AG20443 (cell line): ENCODE data around the gene CUEDC1.

Source experiments
- DNase-seq: peaks from one replicate; pipeline ENCODE4 v3.0.0; 2012; ENCODE audit warnings: low spot score, mixed read lengths

The CUEDC1 gene

DNA sequence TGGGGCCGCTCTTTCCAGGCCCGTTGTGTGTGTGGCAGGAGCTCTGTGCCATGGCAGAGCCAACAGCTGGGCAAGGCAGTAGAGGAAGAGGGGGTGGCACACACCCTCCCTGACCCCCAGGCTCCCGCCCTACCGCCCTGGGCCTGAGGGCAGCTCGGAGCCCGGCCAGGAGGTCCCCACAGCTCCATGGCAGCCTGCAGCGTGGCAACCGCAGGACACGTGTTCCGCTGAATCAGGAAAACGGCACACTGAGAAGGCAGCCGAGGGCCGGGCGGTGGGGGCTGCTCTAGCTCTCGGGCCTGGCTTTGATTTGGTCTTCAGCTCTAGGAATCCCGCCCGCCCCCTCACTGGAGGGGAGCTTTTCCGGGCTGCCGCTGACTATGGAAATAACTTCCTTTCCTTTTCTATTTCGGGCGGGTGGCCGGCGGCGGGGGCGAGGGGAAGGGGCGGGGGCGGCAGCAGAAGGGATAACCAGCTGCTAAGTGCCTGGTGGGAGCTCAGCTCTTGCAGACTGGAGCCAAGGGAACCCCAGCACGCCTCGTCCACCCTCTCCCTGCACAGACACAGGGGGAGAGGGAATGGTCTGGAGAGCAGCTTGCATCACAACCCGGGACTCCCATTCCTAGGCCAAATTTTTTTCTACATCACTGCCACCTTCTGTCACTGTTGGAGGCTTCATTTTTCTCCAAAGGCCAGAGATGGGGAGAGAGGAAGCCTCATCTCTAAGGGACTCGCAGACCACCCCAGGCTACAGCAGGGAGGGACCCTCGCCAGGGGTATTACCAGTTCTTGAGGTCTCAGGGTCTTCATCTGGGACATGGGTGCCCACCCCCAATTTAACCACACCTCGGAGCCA lies 80.5 kb downstream of the CUEDC1 start:
- peak; percentile 90 for DNase-seq

DNA sequence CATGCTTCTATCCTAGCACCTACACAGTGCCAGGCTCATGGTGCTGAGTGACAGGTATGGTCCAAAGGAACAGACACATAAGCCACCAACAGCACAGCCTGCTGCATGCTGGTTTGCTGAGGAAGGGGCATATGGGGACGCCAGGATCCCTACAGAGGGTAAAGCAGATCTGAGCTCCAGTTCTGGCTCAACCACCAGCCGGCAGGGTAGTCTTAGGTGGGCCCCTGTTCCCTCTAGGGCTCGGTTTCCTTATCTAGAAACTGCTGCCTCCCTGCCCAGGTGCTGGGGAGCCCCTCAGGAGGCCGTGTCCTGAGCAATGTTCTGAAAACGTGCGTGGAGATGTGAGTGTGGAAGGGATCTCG lies 81.2 kb downstream of the CUEDC1 start:
- no peak for DNase-seq

DNA sequence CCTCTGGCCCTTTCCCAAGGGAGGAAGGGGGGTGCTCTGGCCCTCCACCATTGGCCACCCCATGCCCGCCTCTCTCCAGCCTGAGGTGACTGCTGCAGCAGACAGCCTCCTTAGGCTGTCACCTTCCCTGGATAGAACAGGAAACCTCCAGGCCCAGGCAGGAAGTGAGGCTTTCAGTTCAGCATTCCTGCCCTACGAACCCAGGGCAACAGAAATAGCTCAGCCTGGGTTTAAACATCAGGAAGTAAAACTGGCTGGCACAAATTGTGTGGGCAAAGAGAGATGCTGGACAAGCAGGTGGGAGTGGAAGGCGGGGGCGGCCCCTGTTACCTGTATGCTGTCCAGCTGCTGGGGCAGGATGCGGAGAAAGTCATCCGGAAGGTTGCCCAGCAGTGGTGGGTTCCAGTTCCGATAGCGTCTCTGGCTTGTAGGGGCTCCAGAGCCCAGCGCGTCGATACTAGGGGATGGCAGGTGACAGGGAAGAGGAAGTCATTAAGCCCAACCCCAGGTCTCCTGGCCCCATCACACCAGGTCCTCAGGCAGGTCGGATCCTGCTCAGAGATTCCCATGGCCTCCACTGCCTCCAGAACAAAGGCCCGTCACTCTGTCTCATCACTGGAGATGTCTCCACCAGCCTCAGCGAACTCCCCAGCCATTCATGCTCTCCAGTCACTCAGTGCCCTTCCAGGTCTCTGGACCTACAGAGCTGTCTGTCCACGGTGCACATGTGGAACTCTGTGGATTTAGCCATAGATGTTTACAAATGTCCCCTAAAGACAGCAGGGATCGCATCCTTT lies 81.8 kb downstream of the CUEDC1 start:
- no peak for DNase-seq

DNA sequence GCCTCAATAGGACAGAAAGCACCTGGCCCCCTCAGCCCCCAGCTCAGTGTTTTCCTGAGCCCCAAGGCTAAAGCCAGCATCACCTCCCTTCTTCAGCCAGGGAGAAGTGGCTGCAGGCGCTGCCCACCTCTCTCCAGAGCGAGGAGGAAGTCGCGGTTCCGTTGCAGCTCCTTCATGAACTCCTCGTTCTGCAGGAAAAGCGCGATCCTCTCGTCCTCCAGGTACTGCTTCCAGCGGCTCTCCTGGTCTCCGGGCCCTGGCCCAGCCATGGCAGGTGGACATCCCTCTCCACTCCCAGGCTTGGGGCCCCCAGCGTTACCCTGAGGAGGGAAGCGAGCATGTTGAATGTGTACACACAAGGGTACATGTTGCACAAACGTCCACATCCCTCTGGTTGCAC lies 82.7 kb downstream of the CUEDC1 start:
- DNase-seq = no peak

DNA sequence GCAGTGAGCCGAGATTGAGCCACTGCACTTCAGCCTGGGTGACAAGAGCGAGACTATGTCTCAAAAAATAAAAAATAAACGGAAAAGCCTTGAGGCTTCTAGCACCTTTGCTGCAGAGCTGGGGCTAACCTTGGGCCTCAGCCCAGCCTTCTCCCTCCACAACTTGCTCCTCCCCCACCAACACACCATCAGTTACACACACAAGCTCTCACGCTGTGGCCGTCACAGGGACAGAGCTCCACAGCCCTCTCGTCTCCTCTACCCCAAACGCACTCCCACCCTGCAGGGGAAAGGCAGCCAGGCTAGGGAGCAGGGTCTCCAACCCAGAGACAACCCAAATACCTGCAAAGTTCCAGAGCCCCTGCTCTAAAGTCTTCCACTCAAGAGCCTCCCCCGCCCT lies 83.3 kb downstream of the CUEDC1 start:
- no peak for DNase-seq

DNA sequence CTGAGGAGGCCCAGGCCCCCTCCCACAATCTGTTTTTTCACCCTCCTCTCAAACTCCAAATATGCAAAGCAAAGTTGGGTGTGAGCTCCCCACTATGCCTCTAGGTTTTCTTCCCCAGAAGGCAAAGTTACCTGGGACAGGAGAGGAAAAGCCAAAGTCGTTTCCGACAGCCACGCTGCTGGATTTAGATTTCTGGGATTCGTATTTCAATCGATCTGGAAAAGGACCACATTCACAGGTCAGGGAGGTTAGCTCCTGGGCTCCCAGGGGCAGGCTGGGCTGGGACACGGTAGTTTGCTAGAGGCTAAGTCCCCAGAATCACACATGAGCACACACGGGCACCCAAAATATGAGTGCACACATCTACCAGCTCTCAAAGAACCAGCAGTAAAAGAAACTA lies 84.1 kb downstream of the CUEDC1 start:
- DNase-seq = no peak

DNA sequence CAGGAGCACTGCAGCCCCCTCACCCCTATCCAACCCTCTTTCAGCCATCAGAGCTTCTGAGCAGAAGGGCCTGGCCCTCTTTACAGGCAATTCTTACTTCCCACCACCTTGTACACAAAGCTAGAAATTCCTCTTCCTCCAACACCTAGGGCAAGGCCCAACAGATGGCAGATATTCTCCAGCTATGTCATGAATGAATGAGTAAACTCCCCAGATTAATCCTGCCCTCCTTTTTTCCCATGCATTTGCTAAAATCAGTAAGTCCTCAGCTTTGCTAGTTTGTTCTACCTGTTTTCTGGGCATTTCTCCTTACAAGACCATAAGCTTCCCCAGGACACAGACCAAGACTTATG lies 85.0 kb downstream of the CUEDC1 start:
- DNase-seq = no peak

DNA sequence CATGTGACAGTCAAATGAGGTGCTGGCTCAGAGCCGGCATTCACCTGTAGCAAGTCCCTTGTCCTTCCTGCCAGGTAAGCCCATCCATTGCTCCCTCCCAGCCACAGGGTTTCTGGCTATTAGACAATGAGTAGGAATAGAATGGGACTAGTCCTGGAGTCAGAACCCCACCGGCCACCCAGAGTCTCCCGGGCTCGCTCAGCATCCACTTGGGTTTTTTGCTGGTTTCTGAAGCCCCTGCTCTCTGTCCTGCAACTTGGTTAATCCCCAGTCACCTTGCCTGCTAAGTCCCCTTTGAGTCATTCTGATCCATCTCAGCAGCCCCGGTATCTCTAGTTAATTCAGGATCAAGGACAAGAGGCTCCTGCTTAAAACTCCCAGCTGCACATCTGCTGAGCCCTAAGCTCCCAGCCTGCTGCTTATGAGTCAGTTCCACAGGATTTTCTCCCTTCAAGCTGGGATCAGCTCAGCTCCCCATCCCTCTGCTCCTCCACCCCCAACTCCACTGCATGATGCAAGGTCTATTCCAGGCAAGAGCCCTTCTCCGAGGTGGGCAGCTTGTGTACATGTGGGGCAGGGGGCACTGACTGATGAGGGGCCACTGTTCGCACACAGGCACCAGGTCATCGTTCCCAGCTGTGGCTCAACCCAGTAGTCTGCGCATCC lies 85.5 kb downstream of the CUEDC1 start:
- peak; percentile 79 for DNase-seq

DNA sequence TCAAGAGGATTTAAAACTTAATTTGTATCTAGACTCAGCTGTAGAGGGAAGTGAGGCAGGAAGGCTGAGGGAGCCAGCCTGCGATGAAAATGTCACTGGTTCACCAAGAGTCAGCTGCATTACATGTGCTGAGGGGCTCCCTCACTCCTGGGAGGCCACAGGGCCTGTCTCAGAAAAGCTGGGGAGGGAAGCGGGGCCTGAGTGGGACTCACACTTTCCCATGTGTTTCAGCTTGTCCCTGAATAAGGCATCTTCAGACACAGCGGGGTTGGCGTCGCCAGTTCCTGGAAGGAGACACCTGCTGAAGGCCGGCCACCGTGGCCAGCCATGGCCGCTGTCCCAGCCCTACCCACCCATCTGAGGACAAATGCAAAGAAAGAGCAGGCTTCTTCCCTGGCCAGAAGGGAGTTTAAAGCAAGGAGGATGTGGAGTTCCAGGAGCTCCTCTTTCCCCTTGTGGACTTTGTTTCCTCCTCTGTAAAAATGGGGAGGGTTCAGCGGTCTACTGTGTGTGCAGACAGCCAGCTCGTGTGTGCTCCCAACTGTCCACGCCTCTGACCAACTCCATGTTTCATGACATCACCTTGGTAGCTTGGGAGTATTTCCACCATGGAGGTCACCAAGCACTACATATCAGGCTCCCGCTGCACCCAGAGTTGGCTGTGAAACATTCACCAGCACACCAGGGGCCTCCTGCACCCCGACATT lies 86.1 kb downstream of the CUEDC1 start:
- DNase-seq = no peak

DNA sequence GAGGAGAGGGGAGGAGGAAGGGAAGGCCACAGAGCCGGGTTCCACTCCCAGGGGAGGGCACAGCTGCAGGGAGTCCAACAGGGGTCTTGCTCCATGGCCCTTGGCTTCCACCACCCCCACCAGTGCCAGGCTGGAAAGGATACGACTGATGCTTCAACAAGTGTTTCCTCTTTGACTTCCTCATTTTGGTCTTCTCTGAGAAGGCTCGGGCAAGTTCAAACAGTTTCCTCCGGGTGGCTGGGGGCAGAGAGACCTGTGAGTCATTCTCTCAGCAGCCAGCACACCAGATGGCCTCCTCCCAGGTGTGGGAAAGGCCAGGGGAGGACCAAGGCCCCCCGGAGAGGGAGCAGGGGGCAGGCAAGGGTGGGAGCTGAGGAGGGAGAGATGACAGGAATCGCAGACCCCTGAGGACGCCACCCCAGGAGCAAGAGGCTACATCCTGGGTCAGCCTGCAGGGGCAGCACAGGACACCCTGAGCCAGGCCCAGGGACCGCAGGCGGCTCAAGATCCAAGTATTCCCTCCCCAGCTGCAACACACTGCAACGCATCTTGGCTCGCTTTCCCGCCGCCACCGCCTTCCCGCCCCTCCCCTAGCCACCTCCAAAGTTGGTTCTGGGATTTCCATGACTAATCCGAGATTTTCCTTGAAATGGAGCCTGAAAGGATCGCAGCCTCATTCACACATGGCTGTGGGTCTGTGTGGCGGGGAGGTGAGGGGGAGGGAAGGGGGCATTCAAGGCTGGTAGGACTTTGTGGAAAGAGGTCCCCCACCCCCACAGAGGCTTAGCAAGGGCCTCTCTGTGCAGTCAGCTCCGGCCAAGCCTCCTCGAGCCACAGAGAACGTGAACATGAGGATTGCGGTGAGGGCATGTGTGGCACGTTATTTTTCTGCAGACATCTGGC lies 87.0 kb downstream of the CUEDC1 start:
- DNase-seq = peak; percentile 93

DNA sequence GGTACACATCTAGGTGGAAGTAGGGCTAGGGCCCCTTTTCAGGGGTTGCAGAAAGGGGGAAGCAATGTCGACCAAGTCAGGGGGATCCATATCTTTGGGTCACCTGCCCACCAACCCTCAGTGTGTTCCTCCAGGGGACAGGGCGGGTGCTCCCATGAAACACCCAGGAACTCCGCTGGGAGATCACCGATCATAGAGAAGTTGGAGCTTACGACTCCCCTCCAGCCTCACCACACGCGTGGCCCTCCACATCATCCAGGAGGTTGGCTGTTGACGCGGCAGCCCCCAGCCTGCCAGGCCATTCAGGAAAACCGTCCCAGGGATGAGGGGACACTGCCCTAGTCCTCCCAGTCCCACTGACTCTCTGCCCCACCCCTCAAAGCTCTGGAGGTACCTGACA lies 88.1 kb downstream of the CUEDC1 start:
- no peak for DNase-seq

DNA sequence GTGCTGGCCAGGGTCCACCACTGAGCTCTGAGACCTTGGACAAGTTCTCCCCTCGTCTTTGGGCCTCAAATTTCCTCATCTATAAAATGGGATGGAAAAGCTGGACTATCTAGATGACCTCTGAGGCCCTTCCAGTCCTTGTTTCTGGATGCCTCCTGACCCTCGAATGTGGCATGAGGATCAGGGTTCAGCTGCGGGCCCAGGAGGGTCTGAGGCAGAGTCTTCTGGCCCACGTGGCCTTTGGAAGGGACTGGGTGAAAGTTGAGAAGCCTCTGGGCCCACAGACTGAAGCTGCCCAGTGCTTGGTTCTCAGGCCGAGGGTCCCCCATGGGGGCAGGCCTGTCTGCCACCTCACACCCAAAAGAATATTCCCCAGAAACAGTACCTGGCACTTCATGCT lies 88.5 kb downstream of the CUEDC1 start:
- DNase-seq = no peak

DNA sequence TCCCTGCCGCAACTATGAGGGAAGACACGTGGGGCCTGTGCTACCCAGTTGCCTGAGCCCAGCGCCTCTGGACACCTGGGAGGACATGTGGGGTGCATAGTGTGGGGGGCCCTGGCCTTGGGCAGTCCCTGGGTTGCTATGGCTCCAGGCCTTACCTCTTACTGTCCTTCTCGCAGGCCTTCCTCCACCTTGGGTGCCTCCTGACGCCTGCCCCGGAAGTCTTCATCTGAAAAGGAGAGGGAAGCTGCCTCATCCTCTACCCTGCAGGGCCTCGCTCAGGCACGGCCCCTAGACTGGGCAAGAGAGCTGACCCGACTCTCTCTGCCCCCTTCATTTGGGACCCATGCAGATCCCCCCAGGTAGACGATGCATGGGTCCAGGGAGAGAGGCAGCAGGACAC lies 88.9 kb downstream of the CUEDC1 start:
- no peak for DNase-seq

DNA sequence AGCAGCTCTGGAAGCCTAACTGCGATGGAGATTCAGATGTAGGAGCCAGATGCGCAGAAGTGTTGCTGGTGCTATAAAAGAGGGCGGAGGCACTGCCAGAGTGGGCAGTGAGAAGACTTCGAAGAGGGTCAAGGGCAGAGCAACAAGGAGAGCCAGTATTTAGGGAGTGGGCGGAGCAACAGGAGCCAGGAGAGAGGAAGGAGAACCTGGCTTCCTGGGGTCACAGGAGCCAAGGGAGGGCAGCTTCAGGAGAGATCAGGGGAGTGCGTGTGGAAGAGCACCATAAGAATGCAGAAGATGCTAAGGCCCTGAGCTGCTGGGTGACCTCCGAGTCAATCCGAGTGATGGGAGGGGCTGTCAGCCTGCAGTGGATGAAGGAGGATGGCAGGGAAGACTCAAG lies 90.9 kb downstream of the CUEDC1 start:
- DNase-seq = no peak

DNA sequence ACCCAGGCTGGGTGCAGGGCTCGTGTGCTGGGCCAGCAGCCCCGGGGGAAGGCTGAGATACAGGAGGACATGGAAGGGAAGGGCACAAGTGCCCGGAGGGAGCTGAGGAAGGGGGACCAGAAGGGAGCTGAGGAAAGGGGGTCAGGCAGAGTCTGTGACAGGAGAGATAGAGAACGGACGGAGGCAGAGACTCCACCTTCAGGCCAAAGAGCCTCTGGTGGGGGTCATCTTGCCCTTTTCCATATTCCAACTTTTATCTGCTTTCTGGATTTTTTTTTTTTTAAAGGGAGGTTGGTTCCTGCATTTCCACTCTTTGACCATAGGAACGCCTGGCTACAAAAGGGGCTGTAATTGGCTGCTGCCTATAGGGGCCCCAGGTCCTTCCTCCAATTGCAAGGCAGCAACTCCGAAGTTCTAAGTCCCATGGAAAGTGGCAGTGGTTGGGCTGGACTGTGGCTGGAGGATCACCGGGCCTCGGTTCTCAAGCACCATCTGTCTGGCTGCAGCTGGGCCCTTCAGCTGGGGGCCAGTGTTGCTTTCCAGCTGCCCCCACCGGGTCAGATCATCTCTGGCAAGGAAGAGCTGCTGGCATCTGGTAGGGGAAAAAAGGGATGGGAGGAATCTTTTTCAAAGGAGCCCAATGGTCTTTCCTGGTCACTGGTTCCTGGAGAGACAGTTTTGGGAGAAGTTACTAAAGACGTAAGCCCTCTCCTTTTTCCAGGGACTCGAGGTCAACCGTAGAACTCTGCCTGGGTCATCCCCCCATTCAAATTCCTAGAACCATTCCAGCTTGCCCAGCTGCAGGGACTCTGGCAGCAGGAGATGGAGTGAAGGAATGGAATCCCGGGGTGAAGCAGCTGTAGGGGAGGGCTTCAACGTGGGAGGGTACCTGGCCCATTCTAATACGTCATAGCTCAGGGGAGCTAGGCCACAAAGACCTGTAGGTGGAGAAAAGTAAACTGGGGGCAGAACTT lies 92.2 kb downstream of the CUEDC1 start:
- no peak for DNase-seq

DNA sequence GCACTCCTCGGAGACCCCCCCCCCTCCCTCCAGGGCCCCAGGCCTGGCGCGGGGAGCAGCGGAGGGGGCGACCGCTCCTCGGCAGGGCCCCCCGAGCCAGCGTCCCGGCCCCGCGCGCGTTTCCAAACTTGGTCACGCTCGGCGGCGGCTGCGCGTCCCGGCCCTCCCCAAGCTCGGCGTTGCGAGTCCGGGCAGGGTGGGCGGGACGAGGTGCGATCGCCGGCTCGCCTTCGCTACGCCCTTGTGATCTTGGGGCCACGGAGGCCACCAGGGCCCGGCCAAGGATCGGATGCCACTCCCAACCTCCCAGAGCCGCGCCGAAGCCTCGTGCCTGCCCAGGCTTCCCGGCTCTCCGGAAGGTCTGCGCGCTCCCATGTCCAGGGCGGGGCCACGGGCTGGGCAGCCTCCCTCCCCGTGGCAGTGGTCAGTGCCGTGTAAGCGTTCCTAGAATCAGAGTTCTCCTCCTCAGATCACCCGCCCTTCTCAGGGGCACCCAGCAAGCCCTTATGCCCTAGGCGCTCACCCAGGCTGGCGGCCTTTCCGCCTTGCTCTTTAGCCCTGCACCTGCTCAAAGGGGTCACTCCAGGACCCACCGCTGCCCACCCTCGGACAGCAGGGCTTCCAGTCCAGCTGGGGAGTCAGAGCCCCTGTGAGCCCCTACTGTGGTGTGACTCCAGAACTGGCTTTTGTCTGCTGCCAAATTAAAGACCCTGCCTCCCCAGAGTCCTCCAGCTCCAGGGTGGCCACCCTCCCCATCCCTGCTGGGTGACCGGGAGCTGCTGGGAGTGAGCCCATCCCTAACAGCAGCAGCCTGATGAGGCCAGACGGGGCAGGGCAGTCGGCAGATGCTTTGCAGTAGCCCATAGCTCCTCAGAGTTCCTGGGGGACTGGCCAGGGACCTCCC lies 93.2 kb downstream of the CUEDC1 start:
- peak; percentile 83 for DNase-seq

DNA sequence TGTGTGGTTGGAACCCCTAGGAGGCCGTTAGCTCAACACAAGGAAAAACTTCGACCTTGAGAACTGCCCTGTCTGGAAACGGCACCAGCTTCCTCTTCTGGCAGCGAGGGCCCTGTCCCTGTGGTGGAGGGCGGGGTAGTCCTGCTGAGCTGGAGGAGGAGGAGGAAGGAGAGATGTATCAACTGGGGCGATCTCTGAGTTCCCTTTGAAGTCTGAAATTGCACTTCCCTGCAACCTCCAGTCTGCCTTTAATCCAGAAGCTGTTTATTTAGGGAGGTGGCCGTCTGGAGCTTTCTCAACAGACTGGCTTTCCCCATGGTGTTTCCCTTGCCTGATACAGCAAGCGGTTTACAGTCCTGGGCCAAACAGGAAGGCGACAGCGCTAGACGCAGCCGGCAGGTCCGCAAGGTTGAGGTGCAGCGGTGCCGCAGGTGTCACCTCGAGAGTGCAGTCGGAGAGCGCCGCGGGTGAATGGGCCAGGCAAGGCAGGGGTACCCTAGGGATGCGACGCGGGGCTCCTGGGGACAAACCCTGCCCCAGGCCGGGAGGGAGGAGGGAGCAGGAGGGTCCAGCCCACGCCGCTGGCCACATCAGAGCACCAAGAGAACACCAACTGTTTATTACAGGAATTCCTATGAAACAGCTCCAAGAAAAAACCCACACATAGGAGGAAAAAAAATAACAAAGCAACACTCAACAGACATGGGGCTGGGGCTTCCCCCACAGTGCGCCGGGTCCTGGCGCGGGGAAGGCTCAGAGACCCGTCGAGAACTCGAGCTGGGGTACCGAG lies 94.0 kb downstream of the CUEDC1 start:
- peak; percentile 22 for DNase-seq

DNA sequence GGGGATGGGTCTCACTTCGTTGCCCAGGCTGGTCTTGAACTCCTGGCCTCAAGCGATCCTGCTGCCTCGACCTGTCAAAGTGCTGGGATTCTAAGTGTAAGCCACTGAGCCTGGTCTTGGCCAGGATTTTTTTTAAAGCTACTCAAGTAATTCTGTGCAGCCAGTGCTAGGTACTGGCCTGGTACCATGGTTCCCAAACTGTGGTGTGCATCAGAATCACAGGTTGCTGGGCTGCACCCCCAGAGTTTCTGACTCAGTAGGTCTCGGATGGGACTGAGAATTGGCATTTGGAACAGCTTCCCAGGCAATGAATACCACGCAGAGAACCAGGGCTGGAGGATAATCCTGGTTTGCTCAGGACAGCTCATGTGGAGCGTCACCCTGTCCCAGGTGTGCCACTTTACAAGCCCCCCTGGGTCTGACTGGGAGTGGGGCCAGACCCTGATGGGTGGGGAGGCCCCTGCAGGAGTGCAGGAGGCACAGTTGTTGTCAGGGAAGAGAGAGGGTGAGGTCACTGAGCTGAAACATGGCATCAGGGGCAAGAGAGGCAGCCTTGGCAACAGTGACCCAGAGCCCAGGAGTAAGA lies 94.7 kb downstream of the CUEDC1 start:
- no peak for DNase-seq
